ENCODE measurements around the gene SLC39A10.
"Not testable (repeated sequence)": the region's sequence is repeated elsewhere in the genome, so short reads cannot be mapped to it uniquely, and the experiment has no call there.

The SLC39A10 gene

GRCh38 chr2:195675783-195676427 is 18.9 kb downstream of the SLC39A10 start:
- no peak for DNase-seq

DNA sequence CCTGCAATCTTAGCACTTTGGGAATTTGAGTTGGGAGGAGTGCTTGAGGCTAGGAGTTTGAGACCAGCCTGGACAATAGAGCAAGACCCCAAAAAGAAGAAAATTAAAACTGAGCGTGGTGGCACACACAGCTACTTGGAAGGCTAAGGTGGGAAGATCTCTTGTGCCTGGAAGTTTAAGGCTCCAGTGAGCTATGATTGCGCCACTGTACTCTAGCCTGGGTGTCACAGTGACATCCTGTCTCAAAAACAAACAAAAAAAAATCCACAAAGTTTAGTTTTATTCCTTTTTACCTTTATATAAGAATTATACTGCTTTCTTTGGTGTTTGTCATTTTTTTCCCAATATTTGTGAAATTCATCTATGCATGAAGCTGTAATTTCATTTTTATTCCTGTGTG is 20.3 kb downstream of the SLC39A10 start:
- DNase-seq = no peak

DNA sequence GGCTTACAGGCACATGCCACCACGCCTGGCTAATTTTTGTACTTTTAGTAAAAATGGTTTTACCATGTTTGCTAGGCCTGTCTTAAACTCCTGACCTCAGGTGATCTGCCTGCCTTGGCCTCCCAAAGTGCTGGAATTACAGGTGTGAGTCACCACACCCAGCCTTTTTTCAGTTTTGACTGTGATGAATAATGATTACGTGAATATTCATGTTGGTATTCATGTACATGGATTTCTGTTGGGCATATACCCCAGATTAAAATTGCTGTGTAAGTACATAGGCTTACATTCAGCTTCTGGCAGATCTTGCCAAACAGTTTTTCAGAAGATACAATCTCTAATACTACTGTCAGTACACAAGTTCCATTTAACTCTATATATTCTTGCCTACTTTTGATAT is 20.9 kb downstream of the SLC39A10 start:
- no peak for DNase-seq

DNA sequence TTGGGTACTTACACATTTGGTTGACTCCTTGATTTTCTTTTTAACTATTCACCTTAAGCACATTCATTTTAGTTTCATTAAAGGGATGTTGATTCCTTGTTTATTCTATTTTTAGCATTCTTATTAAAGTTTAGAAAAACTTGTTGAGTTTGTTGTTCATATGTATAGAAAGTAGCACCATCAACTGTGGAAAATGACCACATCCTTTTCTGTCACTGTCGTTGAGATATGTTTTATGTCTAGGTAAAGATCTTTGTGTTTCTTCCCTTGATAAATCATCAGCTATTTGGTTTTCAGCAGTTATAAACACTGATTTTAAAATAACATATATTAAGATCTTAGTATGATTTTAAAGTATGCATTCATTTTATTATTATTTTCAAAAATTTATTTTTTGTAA is 25.1 kb downstream of the SLC39A10 start:
- no peak for DNase-seq

- no peak for DNase-seq
These were observed 26.1 kb downstream of the SLC39A10 start for GRCh38 chr2:195683174-195683573.

- DNase-seq = no peak
These were observed 29.5 kb downstream of the SLC39A10 start for GRCh38 chr2:195686564-195686963.

GRCh38 chr2:195687320-195688086 is 30.5 kb downstream of the SLC39A10 start:
- no peak for DNase-seq

DNA sequence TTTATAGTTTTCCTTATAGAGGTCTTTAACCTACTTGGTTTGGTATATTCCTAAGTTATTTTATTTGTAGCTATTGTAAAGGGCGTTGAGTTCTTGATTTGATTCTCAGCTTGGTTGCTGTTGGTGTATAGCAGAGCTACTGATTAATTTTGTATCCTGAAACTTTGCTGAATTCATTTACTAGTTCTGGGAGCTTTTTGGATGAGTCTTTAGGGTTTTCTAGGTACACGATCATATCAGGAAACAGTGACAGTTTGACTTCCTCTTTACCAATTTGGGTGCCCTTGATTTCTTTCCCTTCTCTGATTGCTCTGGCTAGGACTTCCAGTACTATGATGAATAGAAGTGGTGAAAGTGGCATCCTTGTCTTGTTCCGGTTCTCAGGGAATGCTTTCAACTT is 35.5 kb downstream of the SLC39A10 start:
- not testable (repeated sequence) for DNase-seq

- no peak for DNase-seq
These were observed 37.5 kb downstream of the SLC39A10 start for GRCh38 chr2:195694553-195694952.

GRCh38 chr2:195695002-195695631 is 38.1 kb downstream of the SLC39A10 start:
- no peak for DNase-seq

- no peak for DNase-seq
These were observed 39.0 kb downstream of the SLC39A10 start for GRCh38 chr2:195696012-195696411.

GRCh38 chr2:195697681-195698220 is 40.7 kb downstream of the SLC39A10 start:
- DNase-seq = no peak

DNA sequence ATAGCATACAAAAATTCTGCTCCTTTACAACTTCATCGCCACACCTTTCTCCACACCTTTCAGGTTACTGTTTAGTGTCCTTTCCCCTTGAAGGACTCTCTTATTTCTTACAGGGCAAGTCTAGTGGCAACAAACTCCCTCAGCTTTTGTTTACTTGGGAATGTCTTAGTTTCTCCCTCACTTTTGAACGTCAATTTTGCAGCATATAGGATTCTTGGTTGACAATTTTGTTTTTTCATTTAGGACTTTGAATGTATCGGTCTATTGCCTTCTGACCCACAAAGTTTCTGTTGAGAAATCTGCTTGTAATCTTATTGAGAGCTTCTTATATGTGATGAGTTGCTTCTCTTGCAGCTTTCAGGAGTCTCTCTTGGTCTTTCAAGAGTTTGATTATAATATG is 43.5 kb downstream of the SLC39A10 start:
- no peak for DNase-seq

- DNase-seq = no peak
These were observed 49.3 kb downstream of the SLC39A10 start for GRCh38 chr2:195706161-195706900.

DNA sequence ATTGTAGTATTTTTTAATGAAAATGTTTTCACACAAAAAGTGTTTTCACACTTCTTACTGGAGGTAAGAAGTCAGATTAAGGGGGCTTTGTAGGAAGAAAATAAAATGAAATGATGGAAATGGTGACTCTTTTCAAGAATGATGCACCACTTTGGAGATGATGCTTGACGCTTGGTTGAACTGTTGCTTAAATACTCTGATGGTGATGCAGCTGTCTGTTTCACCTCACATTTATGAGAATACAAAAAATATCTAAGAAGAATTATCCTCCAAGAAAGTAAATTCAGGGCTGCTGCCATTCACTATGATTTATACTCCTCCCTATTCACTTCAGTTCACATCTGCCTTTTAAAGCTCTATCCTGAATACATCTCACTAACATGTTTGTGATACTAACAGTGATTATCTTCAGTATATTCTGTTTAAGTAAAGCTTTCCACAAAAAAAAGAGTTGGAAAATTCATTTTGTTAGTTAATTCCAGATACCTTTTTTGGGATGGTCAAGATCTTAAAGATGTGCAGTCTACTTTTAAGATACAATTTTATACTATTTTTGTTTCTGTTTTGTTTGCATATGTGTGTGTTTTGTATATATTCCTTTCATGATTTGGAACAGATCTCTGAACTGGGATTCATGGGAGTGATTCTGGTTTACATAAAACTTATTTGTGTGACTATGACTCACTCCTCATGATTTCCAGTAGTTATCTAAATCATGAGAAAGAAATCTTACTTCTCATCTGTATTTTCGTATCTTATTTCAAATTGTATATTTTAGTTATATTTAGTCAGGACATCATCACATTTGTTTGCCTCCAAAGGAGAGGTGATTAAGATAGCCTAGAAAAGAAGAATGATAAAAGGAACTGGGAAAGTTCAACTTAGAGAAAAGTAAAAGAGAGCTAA is 53.1 kb downstream of the SLC39A10 start:
- DNase-seq = no peak

DNA sequence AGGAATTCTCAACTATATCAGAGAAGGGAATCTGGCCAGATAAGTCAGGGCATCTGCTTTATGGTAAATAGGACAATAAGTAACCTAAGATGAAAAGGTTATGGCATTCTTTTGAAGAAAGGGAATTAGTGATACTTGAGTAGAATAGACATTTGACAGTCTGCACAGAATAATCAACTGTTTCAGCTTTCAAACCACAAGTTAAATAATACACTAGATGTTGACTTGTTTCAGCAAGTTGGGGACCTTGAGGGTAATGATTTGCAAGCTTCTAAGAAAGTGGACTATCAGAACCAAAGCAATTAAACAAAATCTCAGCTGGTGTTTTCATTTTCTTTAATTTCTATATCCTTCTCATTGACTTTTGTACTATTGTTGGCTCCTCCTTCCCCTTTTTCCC is 54.5 kb downstream of the SLC39A10 start:
- DNase-seq = no peak

DNA sequence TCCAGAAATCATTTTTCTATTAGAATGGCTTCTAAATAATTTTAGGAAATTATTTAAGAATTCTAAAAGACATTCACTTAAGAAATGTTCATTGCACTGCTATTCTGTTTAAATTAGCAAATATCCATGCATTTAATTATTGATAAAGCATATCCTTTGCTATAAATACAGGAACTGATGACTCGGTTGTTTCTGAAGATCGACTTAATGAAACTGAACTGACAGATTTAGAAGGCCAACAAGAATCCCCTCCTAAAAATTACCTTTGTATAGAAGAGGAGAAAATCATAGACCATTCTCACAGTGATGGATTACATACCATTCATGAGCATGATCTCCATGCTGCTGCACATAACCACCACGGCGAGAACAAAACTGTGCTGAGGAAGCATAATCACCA is 59.4 kb downstream of the SLC39A10 start:
- DNase-seq = no peak

GRCh38 chr2:195721042-195721441 is 64.0 kb downstream of the SLC39A10 start:
- DNase-seq = no peak

DNA sequence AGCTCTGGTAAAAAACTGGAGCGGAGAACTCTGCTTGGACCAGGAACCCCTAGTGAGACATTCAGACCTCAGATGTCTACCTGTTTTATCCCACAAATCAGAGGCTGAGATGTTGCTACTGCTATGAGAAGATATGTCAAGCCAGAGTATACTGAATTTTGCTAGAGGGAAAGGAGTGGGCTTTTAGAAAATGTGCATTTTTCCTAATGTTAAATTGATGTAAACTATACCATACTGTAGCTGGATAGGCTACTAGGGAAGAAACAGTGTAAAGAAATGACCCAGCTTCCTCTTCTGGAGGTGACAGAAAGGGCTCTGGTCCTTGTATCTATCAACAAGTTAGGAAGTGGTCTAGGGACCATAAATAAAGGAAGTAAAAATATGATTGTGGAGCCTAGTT is 65.0 kb downstream of the SLC39A10 start:
- DNase-seq = no peak

- DNase-seq = no peak
These were observed 70.1 kb downstream of the SLC39A10 start for GRCh38 chr2:195727106-195727505.

DNA sequence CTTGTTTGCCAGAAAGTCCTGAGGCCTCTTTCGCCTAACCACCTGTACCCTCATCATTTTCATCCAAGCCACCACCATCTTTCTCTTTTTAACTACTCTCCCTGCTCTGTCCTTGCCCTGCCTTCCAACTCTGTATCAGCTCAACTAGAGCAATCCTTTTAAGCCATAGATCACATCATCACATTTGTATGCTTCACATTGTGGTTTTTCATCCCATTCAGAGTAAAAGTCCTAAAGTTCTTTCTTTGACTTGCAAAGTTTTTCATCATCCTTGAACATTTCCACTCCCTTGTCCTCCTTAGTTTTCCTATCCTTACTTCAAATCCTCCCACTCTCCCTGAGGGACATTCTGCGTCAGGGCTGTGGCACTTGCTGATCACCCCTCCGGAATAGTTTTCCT is 73.9 kb downstream of the SLC39A10 start:
- no peak for DNase-seq

- no peak for DNase-seq
These were observed 75.5 kb downstream of the SLC39A10 start for GRCh38 chr2:195732574-195732973.
